HG02973 (cell line): Measurements from ENCODE around the gene GNAI1.

Source experiments
- ATAC-seq: cut with Tn5 transposase; IDR thresholded peaks from one replicate; pipeline ENCODE4 v1.9.1; 2021; ENCODE audit warnings: moderate library complexity; ENCODE audit not compliant: unreplicated experiment

Gene GNAI1

GRCh38 chr7:80134536-80135308 lies at the start of gene GNAI1:
TSS of gene GNAI1 (plus strand) at chr7:80134831. CDS start at chr7:80135161, 330 bp downstream.
- no peak for ATAC-seq

- no peak for ATAC-seq
Measured at GRCh38 chr7:80087051-80087770, 47.4 kb upstream of the GNAI1 start.

GRCh38 chr7:80087771-80088170 lies 46.9 kb upstream of the GNAI1 start:
- no peak for ATAC-seq

GRCh38 chr7:80088705-80089104 lies 45.9 kb upstream of the GNAI1 start:
- ATAC-seq = no peak

- no peak for ATAC-seq
Measured at GRCh38 chr7:80089366-80089765, 45.3 kb upstream of the GNAI1 start.

GRCh38 chr7:80093349-80093748 lies 41.3 kb upstream of the GNAI1 start:
- ATAC-seq = no peak

- ATAC-seq = no peak
Measured at GRCh38 chr7:80095545-80095944, 39.1 kb upstream of the GNAI1 start.

GRCh38 chr7:80097756-80098155 lies 36.9 kb upstream of the GNAI1 start:
- no peak for ATAC-seq

- ATAC-seq = no peak
Measured at GRCh38 chr7:80098795-80099194, 35.8 kb upstream of the GNAI1 start.

- no peak for ATAC-seq
Measured at GRCh38 chr7:80100254-80100653, 34.4 kb upstream of the GNAI1 start.

GRCh38 chr7:80105701-80106408 lies 28.8 kb upstream of the GNAI1 start:
- no peak for ATAC-seq

- peak; percentile 46 for ATAC-seq
Measured at GRCh38 chr7:80106498-80107113, 28.0 kb upstream of the GNAI1 start.

GRCh38 chr7:80107278-80107677 lies 27.4 kb upstream of the GNAI1 start:
- ATAC-seq = peak; percentile 55

- ATAC-seq = no peak
Measured at GRCh38 chr7:80110376-80110775, 24.3 kb upstream of the GNAI1 start.

GRCh38 chr7:80114159-80114558 lies 20.5 kb upstream of the GNAI1 start:
- no peak for ATAC-seq

- no peak for ATAC-seq
Measured at GRCh38 chr7:80124526-80125264, 9.9 kb upstream of the GNAI1 start.

GRCh38 chr7:80127412-80128160 lies 7.0 kb upstream of the GNAI1 start:
- no peak for ATAC-seq

GRCh38 chr7:80128918-80129317 lies 5.7 kb upstream of the GNAI1 start:
- no peak for ATAC-seq

- no peak for ATAC-seq
Measured at GRCh38 chr7:80129785-80130184, 4.8 kb upstream of the GNAI1 start.
